NCI-H1930 (cell line): Measurements from ENCODE around the gene ATP8A2.

Experiments used
- DNase-seq, 2 experiments: peaks; one replicate each; lab custom pipeline; 2025; lab: John Stamatoyannopoulos, UW

Gene ATP8A2

GRCh38 chr13:26074706-26075105 is 702.9 kb downstream of the ATP8A2 start:
- no peak for DNase-seq
